Adrenal gland (tissue), 5 donors: ENCODE data around the gene SHE.

ENCODE experiments used
- POLR2A ChIP-seq, 2 donors: fragments of 450-650 bp; IDR thresholded peaks; one replicate each; pipeline ENCODE4 v1.6.1; 2017; ENCODE audit warnings: antibody characterized with exemption in 2 of 2, mild to moderate bottlenecking in 2 of 2, moderate library complexity in 1 of 2
- TF ChIP-seq, protein P1 (sequence below), 6 experiments: fragments of 450-650 bp in 4 of 6; fragments of 200-600 bp in 2 of 6; sonication (generic) in 1 of 6; IDR thresholded peaks; 1 replicate in 5 of 6; 2 replicates in 1 of 6; pipeline versions ENCODE4 v1.5.1 to v1.8.0; 2016 to 2021; ENCODE audit warnings: antibody characterized with exemption in 6 of 6, mild to moderate bottlenecking in 2 of 6, moderate library complexity in 1 of 6
- donor health status: DM: no; HTN: no; CAD: no.

DNA sequence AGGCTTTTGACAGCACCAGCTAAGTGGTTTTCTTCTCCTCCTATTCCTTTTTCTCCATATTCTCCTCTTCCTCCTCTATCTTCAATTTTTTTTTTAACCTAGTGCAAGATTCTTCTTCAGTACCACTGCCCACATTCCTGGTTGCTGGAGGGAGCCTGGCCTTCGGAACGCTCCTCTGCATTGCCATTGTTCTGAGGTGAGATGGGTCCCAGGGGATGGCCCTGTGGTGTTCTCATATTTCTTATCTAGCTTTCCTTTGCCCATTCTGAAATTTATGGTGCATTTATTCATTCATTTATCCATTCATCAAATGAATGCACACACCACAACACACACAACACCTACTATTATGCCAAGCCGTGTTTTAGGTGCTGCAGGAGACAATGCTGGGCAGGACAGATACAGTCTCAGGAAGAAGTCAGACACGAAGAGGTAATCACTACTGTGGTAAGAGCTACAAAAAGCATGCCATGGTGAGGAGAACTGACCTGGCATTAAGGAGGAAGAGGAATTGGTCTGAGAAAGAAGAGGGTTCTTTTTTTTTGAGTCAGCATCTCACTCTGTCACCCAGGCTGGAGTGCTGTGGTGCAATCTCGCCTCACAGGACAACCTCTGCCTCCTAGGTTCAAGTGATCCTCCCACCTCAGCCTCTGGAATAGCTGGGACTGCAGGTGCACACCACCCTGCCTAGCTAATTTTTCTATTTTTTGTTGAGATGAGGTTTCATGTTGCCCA lies 47.7 kb downstream of the SHE start:
- TF ChIP-seq, protein P1, sequence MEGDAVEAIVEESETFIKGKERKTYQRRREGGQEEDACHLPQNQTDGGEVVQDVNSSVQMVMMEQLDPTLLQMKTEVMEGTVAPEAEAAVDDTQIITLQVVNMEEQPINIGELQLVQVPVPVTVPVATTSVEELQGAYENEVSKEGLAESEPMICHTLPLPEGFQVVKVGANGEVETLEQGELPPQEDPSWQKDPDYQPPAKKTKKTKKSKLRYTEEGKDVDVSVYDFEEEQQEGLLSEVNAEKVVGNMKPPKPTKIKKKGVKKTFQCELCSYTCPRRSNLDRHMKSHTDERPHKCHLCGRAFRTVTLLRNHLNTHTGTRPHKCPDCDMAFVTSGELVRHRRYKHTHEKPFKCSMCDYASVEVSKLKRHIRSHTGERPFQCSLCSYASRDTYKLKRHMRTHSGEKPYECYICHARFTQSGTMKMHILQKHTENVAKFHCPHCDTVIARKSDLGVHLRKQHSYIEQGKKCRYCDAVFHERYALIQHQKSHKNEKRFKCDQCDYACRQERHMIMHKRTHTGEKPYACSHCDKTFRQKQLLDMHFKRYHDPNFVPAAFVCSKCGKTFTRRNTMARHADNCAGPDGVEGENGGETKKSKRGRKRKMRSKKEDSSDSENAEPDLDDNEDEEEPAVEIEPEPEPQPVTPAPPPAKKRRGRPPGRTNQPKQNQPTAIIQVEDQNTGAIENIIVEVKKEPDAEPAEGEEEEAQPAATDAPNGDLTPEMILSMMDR (IDR thresholded peaks at IDR 0.05), result no peak
- no peak for TF ChIP-seq POLR2A (IDR thresholded peaks at IDR 0.05)
